H1 (cell line): ENCODE data around the gene TLR1. TPM values are rescaled to one million over a fixed set of nuclear protein-coding genes. Genes with fewer than 3 reads are reported as not detected.

Source experiments
- CTCF ChIA-PET: fragments of 300-600 bp; sonication (Branson Sonifier 250); formaldehyde crosslinking; loops from one replicate; lab custom pipeline; 2021; ENCODE audit not compliant: partially characterized antibody; lab: Charles Lee
- POLR2A ChIA-PET: fragments of 300-600 bp; sonication (Branson Sonifier 250); formaldehyde crosslinking; loops from one replicate; lab custom pipeline; 2021; ENCODE audit warnings: inconsistent platforms; ENCODE audit not compliant: partially characterized antibody; lab: Charles Lee
- DNase-seq, 2 experiments: peaks; one replicate each; pipeline versions ENCODE4 v3.0.0 to v3.0.0-alpha.2; 2010 to 2022; ENCODE audit warnings: low spot score in 2 of 2, low read depth in 1 of 2, mixed read lengths in 1 of 2
- FAIRE-seq: peaks from 2 replicates; lab custom pipeline; 2011; peaks lifted over from hg19 to GRCh38; lab: Jason Lieb, UNC
- H2AFZ ChIP-seq: 2 replicates; pipeline ENCODE4 v1.8.1; 2012; ENCODE audit warnings: low read length, inconsistent platforms
- H2AK5ac ChIP-seq: 2 replicates; pipeline ENCODE4 v1.6.1; 2013; ENCODE audit warnings: low read depth, low read length
- H2BK120ac ChIP-seq: replicated peaks from 2 replicates; pipeline ENCODE3; 2013; ENCODE audit warnings: low read depth, low read length, inconsistent platforms
- H2BK12ac ChIP-seq: 2 replicates; pipeline ENCODE4 v1.6.1; 2013; ENCODE audit warnings: low read depth, low read length
- H2BK15ac ChIP-seq: 2 replicates; pipeline ENCODE4 v1.6.1; 2013; ENCODE audit warnings: low read length
- H2BK20ac ChIP-seq: 2 replicates; pipeline ENCODE4 v1.6.1; 2013; ENCODE audit warnings: low read length
- H2BK5ac ChIP-seq: 2 replicates; pipeline ENCODE4 v1.6.1; 2013; ENCODE audit warnings: low read depth, low read length
- H3K14ac ChIP-seq: 2 replicates; pipeline ENCODE4 v1.6.1; 2013; ENCODE audit warnings: inconsistent platforms; ENCODE audit not compliant: insufficient read length
- H3K18ac ChIP-seq: 2 replicates; pipeline ENCODE4 v1.6.1; 2013; ENCODE audit warnings: low read length; ENCODE audit errors: extremely low read depth
- H3K23ac ChIP-seq: 2 replicates; pipeline ENCODE4 v1.6.1; 2013; ENCODE audit warnings: inconsistent platforms; ENCODE audit not compliant: insufficient read length
- H3K23me2 ChIP-seq: 2 replicates; pipeline ENCODE4 v1.6.1; 2013; ENCODE audit warnings: low read depth, low read length
- H3K27ac ChIP-seq: 2 replicates; pipeline ENCODE4 v1.6.1; 2011; ENCODE audit warnings: low read depth, low read length, inconsistent platforms
- H3K27me3 ChIP-seq, 4 experiments: replicated peaks in 1 of 4; 1 replicate in 1 of 4; 2 replicates in 3 of 4; pipeline versions ENCODE4 v1.6.1 to v1.8.1; 2011 to 2013; ENCODE audit warnings: low read length in 3 of 4, mild to moderate bottlenecking in 3 of 4, inconsistent platforms in 2 of 4, mixed read lengths in 2 of 4, moderate library complexity in 1 of 4; ENCODE audit not compliant: control insufficient read depth in 3 of 4, insufficient read depth in 3 of 4; ENCODE audit errors: extremely low read depth in 1 of 4
- H3K36me3 ChIP-seq, 4 experiments: 2 replicates each; pipeline versions ENCODE4 v1.6.1 to v1.8.1; 2011 to 2013; ENCODE audit warnings: mild to moderate bottlenecking in 4 of 4, low read length in 3 of 4, moderate library complexity in 2 of 4, control low read depth in 1 of 4, inconsistent platforms in 1 of 4; ENCODE audit not compliant: insufficient read depth in 4 of 4, control insufficient read depth in 2 of 4
- H3K4ac ChIP-seq: replicated peaks from 2 replicates; pipeline ENCODE3; 2013; ENCODE audit warnings: low read length, low read depth, mixed read lengths, inconsistent platforms; ENCODE audit not compliant: insufficient read length
- H3K4me1 ChIP-seq, 4 experiments: replicated peaks in 1 of 4; 1 replicate in 1 of 4; 2 replicates in 3 of 4; pipeline versions ENCODE4 v1.6.1 to v1.8.1; 2011 to 2013; ENCODE audit warnings: low read length in 3 of 4, inconsistent platforms in 2 of 4, mixed read lengths in 1 of 4; ENCODE audit not compliant: insufficient read depth in 4 of 4, control insufficient read depth in 3 of 4
- H3K4me2 ChIP-seq, 2 experiments: 2 replicates each; pipeline versions ENCODE4 v1.6.1 to v1.8.1; 2011 to 2013; ENCODE audit warnings: low read depth in 2 of 2, low read length in 2 of 2, control low read depth in 1 of 2, inconsistent platforms in 1 of 2, mild to moderate bottlenecking in 1 of 2; ENCODE audit not compliant: insufficient read depth in 1 of 2
- H3K4me3 ChIP-seq, 4 experiments: fragments of 200-600, 300-600 bp in 1 of 4; sonication (generic), shearing (Covaris generic), sonication (Bioruptor Twin) in 1 of 4; 2 replicates each; pipeline versions ENCODE4 v1.5.1 to v1.8.1; 2011 to 2016; ENCODE audit warnings: low read length in 4 of 4, low read depth in 3 of 4, control low read depth in 2 of 4, inconsistent platforms in 2 of 4, mild to moderate bottlenecking in 2 of 4, mixed read lengths in 1 of 4, moderate library complexity in 1 of 4; ENCODE audit not compliant: insufficient read depth in 2 of 4; ENCODE audit errors: extremely low read depth in 1 of 4
- H3K56ac ChIP-seq: replicated peaks from 2 replicates; pipeline ENCODE3; 2013; ENCODE audit warnings: low read depth, mild to moderate bottlenecking, mixed read lengths, low read length, inconsistent platforms; ENCODE audit not compliant: insufficient read length
- H3K79me1 ChIP-seq: 2 replicates; pipeline ENCODE4 v1.6.1; 2013; ENCODE audit warnings: low read depth, low read length, control low read depth
- H3K79me2 ChIP-seq, 2 experiments: 2 replicates each; pipeline versions ENCODE4 v1.6.1 to v1.8.1; 2012 to 2013; ENCODE audit warnings: low read length in 2 of 2, mild to moderate bottlenecking in 2 of 2, inconsistent platforms in 1 of 2; ENCODE audit not compliant: insufficient read depth in 2 of 2, control insufficient read depth in 1 of 2
- H3K9ac ChIP-seq, 4 experiments: replicated peaks in 1 of 4; 1 replicate in 1 of 4; 2 replicates in 3 of 4; pipeline versions ENCODE4 v1.6.1 to v1.8.1; 2011 to 2013; ENCODE audit warnings: low read depth in 3 of 4, low read length in 3 of 4, control low read depth in 2 of 4, mild to moderate bottlenecking in 2 of 4, moderate library complexity in 2 of 4, inconsistent platforms in 1 of 4; ENCODE audit errors: extremely low read depth in 1 of 4
- H3K9me3 ChIP-seq, 2 experiments: 2 replicates each; pipeline versions ENCODE4 v1.6.1 to v1.8.1; 2012 to 2013; ENCODE audit warnings: mild to moderate bottlenecking in 2 of 2, moderate library complexity in 2 of 2, control low read depth in 1 of 2, inconsistent platforms in 1 of 2, low read depth in 1 of 2, low read length in 1 of 2, mixed read lengths in 1 of 2; ENCODE audit not compliant: insufficient read depth in 2 of 2
- H4K20me1 ChIP-seq, 2 experiments: replicated peaks in 1 of 2; 2 replicates each; pipeline versions ENCODE3 to v1.8.1; 2011 to 2013; ENCODE audit warnings: inconsistent platforms in 2 of 2, low read length in 2 of 2, mild to moderate bottlenecking in 1 of 2; ENCODE audit not compliant: insufficient read depth in 2 of 2, control insufficient read depth in 1 of 2
- H4K5ac ChIP-seq: 2 replicates; pipeline ENCODE4 v1.6.1; 2013; ENCODE audit warnings: low read length, low read depth, mixed read lengths, inconsistent platforms; ENCODE audit not compliant: insufficient read length
- H4K8ac ChIP-seq: 2 replicates; pipeline ENCODE4 v1.8.0; 2013; ENCODE audit warnings: mild to moderate bottlenecking, moderate library complexity, low read length, inconsistent platforms; ENCODE audit not compliant: insufficient read depth; ENCODE audit errors: extremely low read depth
- H4K91ac ChIP-seq: replicated peaks from 2 replicates; pipeline ENCODE3; 2013; ENCODE audit warnings: low read length, mixed read lengths, inconsistent platforms; ENCODE audit not compliant: insufficient read length
- WGBS, 2 experiments: shearing (Covaris generic) in 1 of 2; methylation state at CpG; one replicate each; pipeline versions ENCODE4 v1.1.6 to v1.1.7; 2013 to 2015; ENCODE audit warnings: low lambda C conversion rate in 2 of 2, mixed read lengths in 2 of 2, inconsistent platforms in 1 of 2, low coverage in 1 of 2, missing lambda C conversion rate in 1 of 2; ENCODE audit not compliant: insufficient replicate concordance in 2 of 2, insufficient coverage in 1 of 2, insufficient read length in 1 of 2; ENCODE audit errors: extremely low coverage in 1 of 2, missing lambda C conversion rate in 1 of 2; 5-methylcytosine and 5-hydroxymethylcytosine counted together
- polyA plus RNA-seq, 7 experiments: library from polyadenylated mRNA; depleted of rRNA in 3 of 7; stranded (reverse) in 5 of 7; unstranded in 2 of 7; fragments of >200 nt in 5 of 7; fragments of 200-250 nt in 2 of 7; gene quantifications; 1 replicate in 5 of 7; 2 replicates in 1 of 7; 4 replicates in 1 of 7; pipeline versions ENCODE4 v1.2.1 to v1.2.3, GENCODE V29; 2011 to 2013; ENCODE audit warnings: missing spikeins in 2 of 7, mixed read lengths in 2 of 7
- total RNA-seq: library from RNA; stranded (reverse); fragmentation: NEBNext Ultra II Directional; extraction: Animal tissue kit (Norgen Biotek cat#: 25700); gene quantifications from 2 replicates; pipeline ENCODE4 v1.2.1, GENCODE V29; 2021

The TLR1 gene
- total and polyA plus RNA-seq, 2 of the 8 experiments (the other 6 are each of a cell fraction or from before 2014, with no cell fraction given): not detected

DNA sequence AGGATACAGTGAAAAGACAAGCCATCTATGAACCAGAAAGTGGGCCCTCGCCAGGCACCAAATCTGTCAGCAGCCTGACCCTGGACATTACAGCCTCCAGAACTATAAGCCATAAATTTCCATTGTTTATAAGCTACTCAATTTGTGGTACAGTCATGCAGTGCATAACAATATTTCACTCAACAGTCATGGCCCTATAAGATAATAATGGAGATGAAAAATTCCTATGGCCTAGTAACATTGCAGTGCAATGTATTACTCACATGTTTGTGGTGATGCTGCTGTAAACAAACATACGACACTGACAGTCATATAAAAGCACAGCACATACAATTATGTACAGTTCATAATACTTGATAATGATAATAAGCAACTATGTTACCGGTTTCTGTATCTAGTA is 17.1 kb upstream of the TLR1 start:
- Histone ChIP-seq H3K36me3 (no peaks in the 10 kb centered on the region), H2BK15ac (no peak overlapping the region), H2BK120ac (no peak overlapping the region), H2BK12ac (no peak overlapping the region), H4K5ac (no peak overlapping the region), H3K14ac (no peak overlapping the region), H2BK20ac (no peak overlapping the region), H3K27me3 (no peaks in the 10 kb centered on the region), H4K8ac (no peak overlapping the region), H3K4me2 (no peak overlapping the region), H3K4ac (no peak overlapping the region), H2BK5ac (no peak overlapping the region), H3K4me3 (no peak overlapping the region), H2AFZ (no peak overlapping the region), H3K9me3 (peaks cover 7 to 12% of the 10 kb centered on the region in 2 experiments; a peak in 3 of 4 replicates), H4K20me1 (no peaks in the 10 kb centered on the region), H3K79me2 (no peaks in the 10 kb centered on the region), H3K9ac (no peak overlapping the region), H3K27ac (no peak overlapping the region), H3K23me2 (no peaks in the 10 kb centered on the region), H3K56ac (no peak overlapping the region), H3K23ac (no peak overlapping the region), H3K79me1 (no peaks in the 10 kb centered on the region), H4K91ac (no peak overlapping the region), H2AK5ac (no peak overlapping the region), H3K18ac (no peak overlapping the region), H3K4me1 (no peaks in the 10 kb centered on the region)
- DNase-seq: no peak
- CTCF ChIA-PET: interaction anchor here (1.1 to 2.2 kb wide), 3 partner anchors 9 to 38 kb away, joined by 3 to 8 read pairs (median 8); partner anchors contain the start of gene TLR10
- FAIRE-seq: no peak
- WGBS, 2 experiments: 93% methylated on average over 3 of the region's 3 CpGs; no CpG with 5 or more reads in 1 of the 2 experiments
- POLR2A ChIA-PET: no interaction called here
